Measurements from ENCODE around the gene SLC45A3.

The SLC45A3 gene

GRCh38 chr1:205699416-205699815, 19.1 kb upstream of the SLC45A3 start:
- no peak for DNase-seq

- DNase-seq = no peak
Measured at GRCh38 chr1:205698921-205699320, 18.6 kb upstream of the SLC45A3 start.

- DNase-seq = no peak
Measured at GRCh38 chr1:205693421-205693991, 13.2 kb upstream of the SLC45A3 start.

GRCh38 chr1:205692423-205692822, 12.1 kb upstream of the SLC45A3 start:
- no peak for DNase-seq

GRCh38 chr1:205690122-205690756, 9.9 kb upstream of the SLC45A3 start:
- no peak for DNase-seq

- DNase-seq = no peak
Measured at GRCh38 chr1:205689479-205689878, 9.2 kb upstream of the SLC45A3 start.

- no peak for DNase-seq
Measured at GRCh38 chr1:205688171-205689080, 8.1 kb upstream of the SLC45A3 start.

- no peak for DNase-seq
Measured at GRCh38 chr1:205687242-205687641, 6.9 kb upstream of the SLC45A3 start.

- no peak for DNase-seq
Measured at GRCh38 chr1:205681364-205681763, 1.1 kb upstream of the SLC45A3 start.

GRCh38 chr1:205678286-205679111, 1.8 kb downstream of the SLC45A3 start:
- no peak for DNase-seq

- DNase-seq = no peak
Measured at GRCh38 chr1:205677167-205677566, 3.1 kb downstream of the SLC45A3 start.

- no peak for DNase-seq
Measured at GRCh38 chr1:205676597-205676996, 3.7 kb downstream of the SLC45A3 start.

- DNase-seq = no peak
Measured at GRCh38 chr1:205676002-205676401, 4.3 kb downstream of the SLC45A3 start.

- DNase-seq = no peak
Measured at GRCh38 chr1:205675247-205675646, 5.1 kb downstream of the SLC45A3 start.

GRCh38 chr1:205672970-205673369, 7.3 kb downstream of the SLC45A3 start:
- no peak for DNase-seq

GRCh38 chr1:205672395-205672889, 7.9 kb downstream of the SLC45A3 start:
- no peak for DNase-seq

- no peak for DNase-seq
Measured at GRCh38 chr1:205670611-205671430, 9.5 kb downstream of the SLC45A3 start.

- DNase-seq = no peak
Measured at GRCh38 chr1:205670150-205670446, 10.2 kb downstream of the SLC45A3 start.

- no peak for DNase-seq
Measured at GRCh38 chr1:205669341-205670149, 10.8 kb downstream of the SLC45A3 start.

GRCh38 chr1:205668951-205669340, 11.4 kb downstream of the SLC45A3 start:
- no peak for DNase-seq
